ENCODE data around the gene CD200R1L. TPM values are rescaled to one million over a fixed set of nuclear protein-coding genes. Genes with fewer than 3 reads are reported as not detected.

CD200R1L gene, protein sequence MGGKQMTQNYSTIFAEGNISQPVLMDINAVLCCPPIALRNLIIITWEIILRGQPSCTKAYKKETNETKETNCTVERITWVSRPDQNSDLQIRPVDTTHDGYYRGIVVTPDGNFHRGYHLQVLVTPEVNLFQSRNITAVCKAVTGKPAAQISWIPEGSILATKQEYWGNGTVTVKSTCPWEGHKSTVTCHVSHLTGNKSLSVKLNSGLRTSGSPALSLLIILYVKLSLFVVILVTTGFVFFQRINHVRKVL
- not detected in 2 replicates for total RNA-seq

DNA sequence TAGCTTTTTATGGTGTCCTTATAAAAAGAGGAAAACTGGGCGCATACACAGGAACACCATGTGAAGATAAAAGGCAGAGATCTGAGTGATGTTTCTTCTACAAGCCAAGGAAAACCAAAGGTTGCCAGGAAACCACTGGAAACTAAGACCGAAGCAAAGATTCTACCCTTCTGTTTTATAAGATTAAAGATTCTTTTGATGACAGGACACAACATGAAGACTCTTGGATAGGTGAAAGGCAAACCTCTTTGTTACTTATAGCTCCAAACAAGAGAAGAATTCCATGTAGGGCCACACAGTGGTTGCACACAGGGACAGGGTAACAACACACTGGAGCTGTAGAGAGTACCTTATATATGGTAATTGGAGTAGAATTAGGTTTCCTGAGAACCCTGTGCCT lies at the start of gene CD200R1L:
Gene CD200R1L, minus strand, starts transcription at position 101 of the 400 bp plus-strand sequence. CDS start 17,497 bp downstream, outside the sequence.

Other genes with a start within 250 kb of the CD200R1L start
- gene CCDC80, start 205.7 kb downstream of the CD200R1L start, total RNA-seq = 5.4 and 6.0 TPM in 2 replicates
- not detected in 2 replicates for gene CD200R1, start 128.2 kb upstream of the CD200R1L start, total RNA-seq
- gene GTPBP8, start 144.1 kb upstream of the CD200R1L start, total RNA-seq = 19.6 and 22.7 TPM in 2 replicates

All from mammary microvascular endothelial cell (primary cell).